ENCODE measurements around the gene OBP2A.

DNA sequence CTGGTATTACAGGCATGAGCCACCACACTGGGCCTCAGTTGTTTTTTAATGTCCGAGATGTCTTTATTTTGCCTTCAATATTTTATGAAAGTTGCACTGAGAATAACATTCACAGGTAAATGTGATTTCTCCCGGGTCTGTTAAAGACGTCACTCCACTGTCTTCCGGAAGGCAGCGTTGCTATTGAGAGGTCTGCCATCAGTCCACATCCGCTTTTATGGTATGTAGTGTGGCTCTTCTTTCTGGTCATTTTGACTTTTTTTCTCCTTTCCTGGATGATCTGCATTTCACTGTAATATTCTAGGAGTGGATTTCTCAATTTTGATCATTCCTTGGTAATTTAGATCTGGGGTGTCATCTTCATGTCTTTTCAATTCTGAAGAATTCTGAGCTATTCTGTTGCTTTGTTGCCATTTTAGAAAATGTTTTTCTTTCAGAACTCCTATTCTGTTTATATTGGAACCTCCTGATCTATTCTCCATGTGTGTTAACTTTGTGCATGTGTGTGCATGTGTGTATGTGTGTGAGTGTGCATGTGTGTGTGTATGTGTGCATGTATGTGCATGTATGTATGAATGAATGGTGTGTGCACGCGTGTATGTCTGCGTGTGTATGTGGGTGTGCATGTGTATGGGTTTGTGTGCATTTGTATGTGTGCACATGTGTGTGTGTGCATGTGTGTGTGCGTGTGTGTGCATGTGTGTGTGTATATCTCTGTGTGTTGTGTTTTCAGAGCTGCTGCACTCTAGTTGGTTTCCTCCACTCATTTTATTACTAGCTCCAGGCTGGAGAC, 26.6 kb upstream of the OBP2A start:
- TF ChIP-seq, protein P1, sequence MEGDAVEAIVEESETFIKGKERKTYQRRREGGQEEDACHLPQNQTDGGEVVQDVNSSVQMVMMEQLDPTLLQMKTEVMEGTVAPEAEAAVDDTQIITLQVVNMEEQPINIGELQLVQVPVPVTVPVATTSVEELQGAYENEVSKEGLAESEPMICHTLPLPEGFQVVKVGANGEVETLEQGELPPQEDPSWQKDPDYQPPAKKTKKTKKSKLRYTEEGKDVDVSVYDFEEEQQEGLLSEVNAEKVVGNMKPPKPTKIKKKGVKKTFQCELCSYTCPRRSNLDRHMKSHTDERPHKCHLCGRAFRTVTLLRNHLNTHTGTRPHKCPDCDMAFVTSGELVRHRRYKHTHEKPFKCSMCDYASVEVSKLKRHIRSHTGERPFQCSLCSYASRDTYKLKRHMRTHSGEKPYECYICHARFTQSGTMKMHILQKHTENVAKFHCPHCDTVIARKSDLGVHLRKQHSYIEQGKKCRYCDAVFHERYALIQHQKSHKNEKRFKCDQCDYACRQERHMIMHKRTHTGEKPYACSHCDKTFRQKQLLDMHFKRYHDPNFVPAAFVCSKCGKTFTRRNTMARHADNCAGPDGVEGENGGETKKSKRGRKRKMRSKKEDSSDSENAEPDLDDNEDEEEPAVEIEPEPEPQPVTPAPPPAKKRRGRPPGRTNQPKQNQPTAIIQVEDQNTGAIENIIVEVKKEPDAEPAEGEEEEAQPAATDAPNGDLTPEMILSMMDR (IDR thresholded peaks at IDR 0.05; ENCODE audit: low read length): no peak
- TF ChIP-seq EZH2 (IDR thresholded peaks at IDR 0.05; ENCODE audit: borderline replicate concordance, low read length): no peak

All from OCI-LY1 (cell line).